ENCODE data around the gene TRIM41. TPM values are rescaled to one million over a fixed set of nuclear protein-coding genes. Genes with fewer than 3 reads are reported as not detected.

The TRIM41 gene
- total RNA-seq, 1 experiment from 2014 or later, result 34.2 TPM

DNA sequence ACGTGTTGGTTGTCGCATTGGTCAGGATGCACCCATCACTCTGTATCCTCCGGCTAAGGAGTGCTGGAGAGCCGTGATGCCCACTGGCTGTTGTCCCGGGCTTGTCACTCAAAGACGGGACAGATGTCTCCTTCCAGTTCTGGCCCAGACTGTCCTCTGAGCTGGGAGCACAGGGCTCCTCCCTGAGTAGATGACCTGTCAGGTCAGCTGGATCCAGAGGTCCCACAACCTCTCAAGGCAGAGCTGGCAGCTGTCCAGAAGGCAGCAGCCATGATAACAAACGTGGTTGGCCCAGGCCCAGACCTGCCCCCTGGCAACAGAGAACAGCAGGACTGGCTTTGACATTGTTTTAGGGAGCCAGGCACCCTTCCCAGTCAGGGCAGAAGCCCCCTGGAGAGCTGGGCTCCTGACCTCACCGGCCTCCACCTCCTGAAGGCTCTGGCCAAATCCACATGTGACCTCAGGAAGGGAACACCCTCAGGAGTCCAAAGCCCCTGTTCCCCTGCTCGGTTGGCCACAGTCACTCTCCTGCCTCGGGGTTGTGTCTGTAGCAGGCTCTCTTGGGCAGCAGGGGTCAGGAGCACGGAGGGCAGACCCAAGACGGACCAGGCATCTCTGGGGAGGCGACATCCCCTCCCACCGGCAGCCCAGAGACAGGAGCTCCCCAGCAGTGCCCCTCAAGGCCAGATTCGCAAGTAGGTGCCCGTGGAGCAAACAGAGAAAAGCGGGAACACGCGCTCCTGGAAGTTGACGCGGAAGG lies 28.4 kb upstream of the TRIM41 start:
- H3K27ac Mint-ChIP-seq, result no peak overlapping the region
- no peak overlapping the region for H2AK5ac ChIP-seq (ENCODE audit: insufficient read length, low read length)
- H3K9me3 Mint-ChIP-seq, result no peaks in the 10 kb centered on the region
- H2BK5ac ChIP-seq (ENCODE audit: insufficient read length, low read length), result no peak overlapping the region
- H3K27ac ChIP-seq (ENCODE audit: insufficient read length, low read depth, low read length), result no peak overlapping the region
- H3K23ac ChIP-seq (ENCODE audit: insufficient read length, low read depth, low read length), result no peak overlapping the region
- no peak overlapping the region for H2BK12ac ChIP-seq (ENCODE audit: insufficient read length, low read depth, low read length)
- H4K8ac ChIP-seq (replicated peaks; ENCODE audit: insufficient read length, low read depth, low read length), result no peak overlapping the region
- H3K4me3 Mint-ChIP-seq, result no peak overlapping the region; a peak in 1 of 5 replicates
- no CpG with 5 or more reads among the region's 21 CpGs for WGBS (ENCODE audit: extremely low coverage, insufficient read length, low lambda C conversion rate)
- DNase-seq, result peak; percentile 64
- H2AFZ ChIP-seq (ENCODE audit: low read length), result no peak overlapping the region
- no peaks in the 10 kb centered on the region for H3K9me3 ChIP-seq (ENCODE audit: control insufficient read depth, low read depth, low read length)
- no peaks in the 10 kb centered on the region for H3K79me2 ChIP-seq (ENCODE audit: insufficient read depth, low read length)
- no peak overlapping the region for H3T11ph ChIP-seq (ENCODE audit: low read length)
- H4K20me1 ChIP-seq (ENCODE audit: control insufficient read depth, insufficient read depth, insufficient read length), result no peaks in the 10 kb centered on the region
- no peak overlapping the region for H4K91ac ChIP-seq (ENCODE audit: insufficient read length, low read depth, low read length)
- no peaks in the 10 kb centered on the region for H3K79me1 ChIP-seq (ENCODE audit: insufficient read depth, low read depth, low read length, poor library complexity, severe bottlenecking)
- peaks cover 18% of the 10 kb centered on the region for H3K23me2 ChIP-seq (ENCODE audit: insufficient read length, low read depth, low read length, poor library complexity, severe bottlenecking)
- no peak overlapping the region for H2BK15ac ChIP-seq (ENCODE audit: low read depth, low read length)
- H3K27me3 ChIP-seq (ENCODE audit: insufficient read depth, low read length), result peaks cover 13% of the 10 kb centered on the region
- TF ChIP-seq, protein P1, sequence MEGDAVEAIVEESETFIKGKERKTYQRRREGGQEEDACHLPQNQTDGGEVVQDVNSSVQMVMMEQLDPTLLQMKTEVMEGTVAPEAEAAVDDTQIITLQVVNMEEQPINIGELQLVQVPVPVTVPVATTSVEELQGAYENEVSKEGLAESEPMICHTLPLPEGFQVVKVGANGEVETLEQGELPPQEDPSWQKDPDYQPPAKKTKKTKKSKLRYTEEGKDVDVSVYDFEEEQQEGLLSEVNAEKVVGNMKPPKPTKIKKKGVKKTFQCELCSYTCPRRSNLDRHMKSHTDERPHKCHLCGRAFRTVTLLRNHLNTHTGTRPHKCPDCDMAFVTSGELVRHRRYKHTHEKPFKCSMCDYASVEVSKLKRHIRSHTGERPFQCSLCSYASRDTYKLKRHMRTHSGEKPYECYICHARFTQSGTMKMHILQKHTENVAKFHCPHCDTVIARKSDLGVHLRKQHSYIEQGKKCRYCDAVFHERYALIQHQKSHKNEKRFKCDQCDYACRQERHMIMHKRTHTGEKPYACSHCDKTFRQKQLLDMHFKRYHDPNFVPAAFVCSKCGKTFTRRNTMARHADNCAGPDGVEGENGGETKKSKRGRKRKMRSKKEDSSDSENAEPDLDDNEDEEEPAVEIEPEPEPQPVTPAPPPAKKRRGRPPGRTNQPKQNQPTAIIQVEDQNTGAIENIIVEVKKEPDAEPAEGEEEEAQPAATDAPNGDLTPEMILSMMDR (conservative IDR thresholded peaks at IDR 0.05), result peak; percentile 12; the same call in 1 of the 3 replicates
- no peak overlapping the region for H3K4ac ChIP-seq (ENCODE audit: low read depth, low read length)
- no peak overlapping the region for H3K9ac ChIP-seq (ENCODE audit: extremely low read depth, insufficient read length, low read length)
- H3K4me1 Mint-ChIP-seq, result peaks cover 34 to 42% of the 10 kb centered on the region in 2 experiments
- H4K5ac ChIP-seq (ENCODE audit: insufficient read length, low read depth, low read length), result no peak overlapping the region
- H3K18ac ChIP-seq (ENCODE audit: insufficient read length, low read depth, low read length), result no peak overlapping the region
- no peak overlapping the region for H3K56ac ChIP-seq (ENCODE audit: insufficient read length, low read depth, low read length)
- H3K36me3 Mint-ChIP-seq (ENCODE audit: insufficient read depth in 1 of 3, low read depth in 3 of 3), result peaks cover 0 to 2% (median 0%) of the 10 kb centered on the region in 3 experiments; a peak in 2 of 7 replicates
- peaks cover 10% of the 10 kb centered on the region; the same call in 1 of the 2 replicates for H3K4me1 ChIP-seq (ENCODE audit: insufficient read depth, low read length)
- no peak overlapping the region for H2BK20ac ChIP-seq (ENCODE audit: low read depth, low read length, poor library complexity, severe bottlenecking)
- no peak overlapping the region for H3K14ac ChIP-seq (ENCODE audit: insufficient read depth, low read length)
- peaks cover 72% of the 10 kb centered on the region for H3K27me3 Mint-ChIP-seq (ENCODE audit: low read depth)
- no peak overlapping the region for H2BK120ac ChIP-seq (ENCODE audit: low read depth, low read length, poor library complexity, severe bottlenecking)
- H3K4me2 ChIP-seq (ENCODE audit: insufficient read depth, insufficient read length, low read length), result no peak overlapping the region

All from H9 (cell line).